Islet of Langerhans (tissue), 1 donor: ENCODE results near the gene ADCY9.
A peak's percentile ranks its signal among the peaks of the same experiment; 100 is the strongest.
"Not testable (repeated sequence)": the region's sequence is repeated elsewhere in the genome, so short reads cannot be mapped to it uniquely, and the experiment has no call there.

Experiments used
- FAIRE-seq: peaks from one replicate; lab custom pipeline; 2011; peaks lifted over from hg19 to GRCh38; lab: Jason Lieb, UNC

ADCY9 gene

DNA sequence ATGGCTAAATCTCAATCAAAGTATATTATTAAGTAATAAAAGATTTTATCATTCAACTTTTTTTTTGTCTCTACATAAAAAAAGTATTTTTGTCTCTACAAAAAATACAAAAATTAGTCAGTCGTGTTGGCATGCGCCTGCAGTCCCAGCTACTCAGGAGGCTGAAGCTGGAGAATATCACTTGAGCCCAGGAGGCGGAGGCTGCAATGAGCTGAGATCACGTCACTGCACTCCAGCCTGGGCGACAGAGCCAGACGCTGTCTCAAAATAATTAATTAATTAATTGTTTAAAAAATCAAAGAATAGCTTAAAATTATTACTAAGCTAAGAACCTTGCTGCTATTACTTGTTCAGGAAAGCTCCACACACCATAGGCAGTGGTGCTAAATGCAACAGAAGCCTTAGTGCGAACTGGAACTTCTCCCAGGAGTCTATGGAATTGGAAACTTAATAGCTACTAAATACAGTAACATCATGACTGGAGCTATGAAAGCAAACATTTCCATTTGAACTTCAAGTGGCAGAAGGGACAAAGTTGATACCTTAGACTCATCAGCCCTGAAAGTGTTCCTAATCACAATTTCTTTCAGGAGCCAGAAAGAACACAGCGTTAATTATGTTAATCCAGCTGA lies 22.6 kb downstream of the ADCY9 start:
- peak; percentile 88 for FAIRE-seq

DNA sequence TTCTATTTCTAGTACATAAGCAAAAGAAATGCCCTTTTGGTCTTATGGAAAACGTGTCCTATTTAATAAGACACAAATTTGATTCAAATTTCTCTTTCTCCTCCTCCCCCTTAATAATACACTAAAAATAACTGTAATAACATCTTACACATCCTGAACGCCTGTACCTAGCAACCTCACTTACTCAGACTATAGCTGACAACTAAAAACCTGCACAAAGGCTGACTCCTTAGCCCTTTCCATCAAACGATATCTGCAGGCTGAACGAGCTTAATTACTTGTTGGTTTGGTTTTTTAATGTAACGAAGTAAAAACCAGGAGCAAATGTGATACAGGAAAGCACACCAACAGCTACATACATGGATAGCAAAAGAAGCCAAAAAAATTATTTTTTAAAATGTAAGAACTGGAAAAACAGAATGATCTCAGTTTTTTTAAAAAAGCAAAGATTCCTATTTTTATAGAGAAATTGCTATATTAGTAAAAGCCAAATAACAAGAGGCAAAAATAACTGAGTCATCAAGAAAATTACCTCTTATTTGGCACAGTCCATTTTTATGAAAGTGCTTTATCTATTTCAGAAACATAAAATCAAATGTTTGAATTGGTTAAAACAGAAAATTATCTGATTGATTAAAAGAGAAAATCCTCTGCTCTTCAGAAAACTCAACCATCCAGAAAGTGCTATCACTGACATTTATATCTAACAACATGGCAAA lies 23.5 kb downstream of the ADCY9 start:
- FAIRE-seq, result peak; percentile 81

DNA sequence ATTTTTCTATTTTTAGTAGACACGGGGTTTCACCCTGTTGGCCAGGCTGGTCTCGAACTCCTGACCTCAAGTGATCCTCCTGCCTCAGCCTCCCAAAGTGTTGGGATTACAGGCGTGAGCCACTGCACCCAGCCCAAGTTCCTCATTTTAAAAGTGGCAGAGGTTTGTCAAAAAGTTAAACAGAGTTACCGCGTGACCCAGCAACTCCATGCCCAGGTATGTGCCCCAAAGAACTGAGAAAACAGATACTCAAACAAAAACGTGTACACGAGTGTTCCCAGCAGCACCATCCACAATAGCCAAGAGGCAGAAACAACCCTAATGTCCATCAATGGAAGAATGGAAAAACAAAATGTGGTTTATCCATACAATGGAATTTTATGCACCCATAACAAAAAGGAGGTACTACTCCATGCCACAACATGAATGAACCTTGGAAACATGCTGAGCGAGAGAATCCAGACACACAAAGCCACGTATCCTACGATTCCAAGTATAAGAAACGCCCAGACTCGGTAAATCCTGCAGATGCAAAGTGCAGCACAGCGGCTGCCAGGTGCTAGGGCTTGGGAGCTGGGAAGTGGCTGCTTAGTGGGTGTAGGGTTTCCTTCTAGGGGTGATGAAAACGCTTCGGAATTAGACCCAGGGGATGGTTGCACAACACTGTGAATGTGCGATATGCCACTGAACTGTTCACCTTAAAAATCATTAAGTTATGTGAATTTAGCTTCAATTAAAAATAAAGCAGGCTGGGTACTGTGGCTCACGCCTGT lies 24.8 kb downstream of the ADCY9 start:
- FAIRE-seq, result no peak

DNA sequence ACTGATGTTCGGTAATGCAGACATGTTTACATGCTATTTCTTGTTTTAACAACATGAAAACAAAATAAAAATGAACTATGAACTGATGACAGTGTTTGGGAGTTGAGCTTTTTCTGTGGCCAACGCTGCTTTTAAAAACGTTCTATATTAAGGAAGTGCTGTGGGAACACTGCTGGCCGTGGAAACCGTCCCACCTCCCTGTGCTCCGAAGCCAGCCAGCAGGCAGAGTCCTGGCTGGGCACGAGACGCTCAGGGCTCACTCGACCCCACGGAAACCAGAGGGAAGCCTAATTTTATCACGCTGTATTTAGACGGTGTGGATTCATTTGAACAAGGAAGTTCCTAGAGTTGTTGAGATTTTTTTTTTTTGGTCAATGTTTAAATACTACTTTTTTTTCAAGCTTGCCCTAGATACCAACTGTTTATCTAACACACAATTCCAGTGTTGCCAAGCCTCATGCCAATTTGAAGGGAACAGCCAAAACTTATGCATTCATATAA lies 25.8 kb downstream of the ADCY9 start:
- FAIRE-seq, result no peak

DNA sequence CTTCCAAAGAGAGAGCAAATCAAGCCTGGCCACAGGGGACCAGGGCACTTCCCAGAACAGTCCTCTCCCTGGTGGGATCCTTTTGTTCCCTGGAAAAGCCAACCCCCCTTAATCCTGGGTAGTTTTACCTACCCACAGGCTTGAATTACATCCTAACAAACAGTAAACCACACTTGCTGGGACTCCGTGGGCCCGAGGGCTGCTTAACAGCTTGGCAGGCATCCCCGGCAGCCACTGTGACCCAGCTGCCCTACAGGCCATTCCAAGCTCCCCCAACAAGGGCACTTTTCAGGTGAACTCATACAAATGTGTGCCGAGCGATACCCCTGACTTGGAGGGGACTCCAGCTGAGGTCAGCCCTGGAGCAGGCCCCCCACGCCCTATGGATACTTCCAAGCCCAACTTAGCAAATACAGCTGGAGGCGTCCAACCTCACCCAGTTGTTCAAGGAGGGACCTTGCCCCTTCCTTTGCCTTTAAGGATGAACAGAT lies 26.4 kb downstream of the ADCY9 start:
- FAIRE-seq, result no peak

DNA sequence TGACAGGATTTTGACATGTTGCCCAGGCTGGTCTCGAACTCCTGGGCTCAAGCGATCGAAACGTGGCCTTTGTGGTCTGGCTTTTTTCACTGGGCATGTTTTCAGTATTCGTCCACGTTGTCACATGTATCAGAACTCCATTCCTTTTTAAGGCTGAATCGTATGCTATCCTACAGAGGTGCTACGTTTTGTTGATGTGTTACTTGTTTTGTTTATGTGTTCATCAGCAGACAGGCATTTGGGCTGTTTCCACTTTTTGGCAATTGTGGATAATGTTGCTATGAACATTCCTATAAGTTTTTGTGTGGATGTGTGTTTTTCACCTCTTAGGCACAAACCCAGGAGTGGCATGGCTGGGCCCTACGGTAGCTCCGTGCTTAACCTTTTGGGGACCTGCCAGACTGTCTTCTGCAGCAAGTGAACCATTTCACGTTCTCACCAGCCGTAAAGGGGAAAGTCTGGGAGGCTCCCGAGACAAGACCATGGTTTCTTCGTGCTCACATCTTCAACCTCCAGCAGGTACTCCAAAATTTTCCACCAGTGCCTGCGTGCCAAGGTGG lies 26.9 kb downstream of the ADCY9 start:
- FAIRE-seq, result no peak

DNA sequence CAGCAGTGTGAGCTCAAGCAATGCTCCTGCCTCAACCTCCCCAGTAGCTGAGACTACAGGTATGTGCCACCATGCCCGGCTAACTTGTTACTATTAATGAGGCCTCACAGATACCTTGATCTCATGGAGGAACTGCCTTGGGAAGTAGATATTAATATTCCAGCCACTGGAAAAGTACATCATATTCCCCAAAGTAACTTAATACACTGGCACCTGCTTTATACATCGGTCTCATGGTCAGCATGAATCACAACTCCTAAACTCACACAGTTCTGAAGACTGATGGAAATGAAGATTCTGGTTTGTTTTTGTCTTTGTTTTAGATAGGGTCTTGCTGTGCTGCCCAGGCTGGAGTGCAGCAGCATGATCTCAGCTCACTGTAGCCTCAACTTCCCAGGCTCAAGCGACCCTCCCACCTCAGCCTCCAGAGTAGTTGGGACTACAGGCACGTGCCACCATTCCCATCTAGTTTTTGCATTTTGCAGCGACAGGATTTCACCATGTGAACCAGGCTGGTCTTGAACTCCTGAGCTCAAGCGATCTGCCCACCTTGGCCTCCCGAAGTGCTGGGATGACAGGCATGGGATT lies 28.2 kb downstream of the ADCY9 start:
- FAIRE-seq, result no peak

DNA sequence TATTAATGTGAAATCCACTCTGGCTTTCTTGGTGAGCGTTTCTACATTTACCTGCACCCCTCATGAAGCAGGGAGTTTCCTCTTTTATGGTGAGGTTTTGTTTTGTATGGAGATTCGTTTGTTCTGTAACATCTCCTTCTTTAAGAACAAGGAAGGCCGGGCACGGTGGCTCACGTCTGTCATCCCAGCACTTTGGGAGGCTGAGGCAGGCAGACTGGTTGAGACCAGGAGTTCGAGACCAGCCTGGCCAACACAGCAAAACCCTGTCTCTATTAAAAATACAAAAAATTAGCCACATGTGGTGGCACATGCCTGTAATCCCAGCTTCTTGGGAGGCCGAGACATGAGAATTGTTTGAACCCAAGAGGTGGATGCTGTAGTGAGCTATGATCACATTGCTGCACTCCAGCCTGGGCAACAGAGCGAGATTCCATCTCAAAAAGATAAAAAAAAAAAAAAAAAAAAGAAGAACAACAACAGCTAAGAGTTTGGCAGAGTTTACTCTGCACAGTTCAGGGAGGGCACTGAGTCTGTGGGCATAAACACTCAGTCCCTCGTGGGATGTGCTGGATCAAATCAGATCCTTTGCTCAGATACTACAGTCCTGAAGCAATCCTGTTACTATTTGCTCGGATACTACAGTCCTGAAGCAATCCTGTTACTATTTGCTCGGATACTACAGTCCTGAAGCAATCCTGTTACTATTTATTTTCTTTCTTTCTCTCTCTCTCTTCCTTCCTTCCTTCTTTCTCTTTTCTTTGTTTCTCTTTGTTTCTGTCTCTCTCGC lies 28.9 kb downstream of the ADCY9 start:
- FAIRE-seq, result peak; percentile 30

DNA sequence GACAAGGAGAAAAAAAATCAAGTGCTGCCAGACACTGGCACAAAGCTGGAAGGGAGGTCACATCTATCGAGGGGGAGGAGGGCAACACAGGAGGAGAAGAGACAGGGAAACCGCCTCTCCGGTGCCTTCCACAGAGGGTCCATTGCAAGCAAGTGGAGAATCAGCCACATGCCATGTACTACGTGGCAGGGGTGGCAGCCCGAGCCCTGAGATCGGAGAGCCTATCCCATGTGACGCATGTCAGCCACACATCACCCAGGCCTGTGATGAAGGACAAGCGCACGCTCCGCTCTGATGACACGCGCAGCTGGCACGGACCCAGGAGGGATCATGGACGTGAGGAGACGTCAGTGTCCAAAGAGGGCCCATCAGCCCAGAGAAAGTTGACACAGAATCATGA lies 30.1 kb downstream of the ADCY9 start:
- FAIRE-seq, result no peak

DNA sequence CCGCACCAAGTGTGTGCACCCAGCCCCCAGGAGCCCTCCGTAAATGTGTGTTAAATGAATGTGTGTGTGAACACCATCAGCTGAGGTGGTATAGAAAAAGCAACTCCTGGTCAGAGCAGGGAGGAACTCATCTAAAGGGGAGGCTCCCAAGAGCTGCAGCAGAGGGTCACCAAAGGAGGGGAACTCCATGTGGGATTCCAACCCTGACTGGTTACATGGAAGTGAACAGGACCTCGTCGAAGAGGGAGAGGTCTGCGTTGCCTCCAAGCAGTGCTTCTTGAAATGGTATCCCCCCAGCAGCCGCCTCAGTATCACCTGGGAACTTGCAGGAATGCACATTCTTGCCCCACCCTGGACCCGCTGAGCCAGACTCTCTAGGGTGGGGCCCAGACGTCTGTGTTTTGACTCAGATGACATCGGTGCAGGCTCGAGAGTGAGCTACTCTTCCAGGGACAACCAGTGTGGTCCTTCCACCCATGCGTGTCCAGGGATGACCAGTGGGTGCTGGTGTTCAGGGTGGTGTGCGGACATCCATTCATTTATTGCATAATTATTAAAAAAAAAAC lies 30.8 kb downstream of the ADCY9 start:
- FAIRE-seq, result no peak

DNA sequence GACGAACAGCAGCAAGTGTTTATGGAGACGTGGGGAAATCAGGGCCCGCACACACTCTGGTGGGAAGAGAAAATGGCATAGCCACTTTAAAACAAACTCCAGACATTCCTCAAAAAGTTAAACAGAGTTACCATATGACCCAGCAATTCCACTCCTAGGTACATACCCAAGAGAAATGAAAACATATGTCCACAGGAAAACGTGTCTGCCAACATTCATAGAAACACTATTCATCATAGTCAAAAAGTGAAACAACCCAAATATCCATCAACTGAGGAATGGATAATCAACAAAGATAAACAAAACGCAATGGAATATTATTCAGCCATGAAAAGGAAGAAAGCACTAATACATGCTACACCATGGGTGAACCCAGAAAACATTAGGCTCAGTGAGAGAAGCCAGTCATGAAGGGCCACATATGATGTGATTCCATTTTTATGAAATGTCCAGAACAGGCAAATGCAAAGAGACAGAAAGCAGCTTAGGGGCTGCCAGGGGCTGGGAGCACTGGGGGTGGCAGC lies 32.8 kb downstream of the ADCY9 start:
- FAIRE-seq, result no peak

DNA sequence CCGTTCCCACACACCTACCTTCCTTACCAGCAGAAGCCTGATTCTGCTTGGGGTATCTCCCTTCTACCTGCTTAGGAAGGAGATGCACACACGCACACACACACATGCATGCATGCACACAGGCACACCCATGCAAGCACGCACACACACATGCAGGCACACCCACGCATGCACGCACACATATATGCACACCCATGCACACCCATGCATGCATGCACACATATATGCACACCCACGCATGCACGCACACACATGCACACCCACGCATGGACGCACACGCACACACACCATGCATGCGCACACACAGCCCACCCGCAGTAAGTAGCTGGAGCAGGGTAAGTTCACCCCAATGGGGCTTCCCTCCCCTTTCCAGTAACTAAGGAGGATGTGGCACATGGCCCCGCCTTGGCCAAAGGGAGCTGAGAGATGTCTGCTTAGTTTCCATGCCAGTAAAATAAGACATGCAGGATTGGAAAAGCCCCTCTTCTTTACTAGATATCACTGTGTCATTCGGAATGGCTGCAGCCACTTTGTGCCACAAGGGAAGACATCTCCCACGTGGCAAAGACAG lies 33.7 kb downstream of the ADCY9 start:
- no peak for FAIRE-seq

DNA sequence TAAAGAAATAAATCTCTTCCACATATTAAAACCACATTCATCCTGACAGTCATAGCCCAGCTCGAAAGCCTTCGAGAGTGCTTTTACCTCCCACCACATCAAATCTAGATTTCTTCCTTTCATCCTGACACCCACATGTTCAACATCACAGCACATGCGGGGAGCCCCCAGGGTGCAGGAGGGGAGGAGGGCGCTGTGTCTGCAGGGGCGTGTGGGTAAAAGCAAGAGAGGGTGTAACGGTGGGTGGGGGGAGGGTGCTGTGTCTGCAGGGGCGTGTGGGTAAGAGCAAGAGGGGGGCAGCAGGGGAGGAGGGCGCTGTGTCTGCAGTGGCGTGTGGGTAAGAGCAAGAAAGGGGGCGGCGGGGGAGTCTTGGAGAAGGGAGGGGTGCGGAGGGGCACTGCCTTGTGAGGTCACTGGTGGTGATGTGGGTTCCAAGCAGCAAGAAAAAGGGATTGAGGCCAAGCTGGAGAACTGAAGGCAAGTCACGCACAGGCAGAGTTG lies 34.7 kb downstream of the ADCY9 start:
- FAIRE-seq, result no peak

DNA sequence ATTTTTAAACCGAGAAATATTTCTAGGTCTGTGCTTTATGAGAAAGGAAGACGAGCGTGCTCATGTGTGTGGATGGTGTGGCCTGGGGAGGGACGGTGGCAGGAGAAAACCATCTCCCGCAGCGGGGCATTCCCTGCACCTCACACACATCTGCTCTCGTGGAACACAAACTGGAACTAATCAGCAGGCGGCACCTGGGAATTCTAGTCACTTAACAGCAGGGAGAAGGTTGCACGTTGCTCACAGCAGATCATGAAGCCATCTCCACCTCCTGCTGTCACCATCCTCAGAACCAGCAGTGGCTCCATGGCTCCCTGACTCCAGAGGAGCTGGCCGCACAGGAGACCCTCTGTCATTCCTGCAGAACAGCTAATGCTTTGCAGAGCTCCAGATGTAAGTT lies 35.2 kb downstream of the ADCY9 start:
- no peak for FAIRE-seq

DNA sequence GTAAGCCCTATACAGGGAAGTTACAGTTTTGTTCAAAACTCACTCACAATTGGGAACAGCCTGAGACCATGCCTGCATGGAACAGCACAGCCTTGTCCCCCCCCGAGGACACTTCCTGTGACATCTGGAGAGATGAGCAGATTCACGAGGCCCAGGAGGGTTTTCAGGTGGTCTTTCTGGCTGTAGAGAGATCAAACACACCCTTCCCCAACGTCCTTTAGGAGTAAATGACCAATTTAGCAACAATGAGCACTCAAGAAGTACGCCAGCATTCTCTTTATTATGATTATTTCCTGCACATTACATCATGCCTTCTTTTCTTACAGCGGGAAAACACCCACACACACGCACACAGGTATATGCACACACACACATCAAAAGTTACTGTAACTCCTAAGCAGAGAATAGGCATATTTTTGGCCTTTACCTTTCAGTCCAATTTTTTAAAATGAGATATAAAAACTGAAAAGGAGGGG lies 39.0 kb downstream of the ADCY9 start:
- no peak for FAIRE-seq

DNA sequence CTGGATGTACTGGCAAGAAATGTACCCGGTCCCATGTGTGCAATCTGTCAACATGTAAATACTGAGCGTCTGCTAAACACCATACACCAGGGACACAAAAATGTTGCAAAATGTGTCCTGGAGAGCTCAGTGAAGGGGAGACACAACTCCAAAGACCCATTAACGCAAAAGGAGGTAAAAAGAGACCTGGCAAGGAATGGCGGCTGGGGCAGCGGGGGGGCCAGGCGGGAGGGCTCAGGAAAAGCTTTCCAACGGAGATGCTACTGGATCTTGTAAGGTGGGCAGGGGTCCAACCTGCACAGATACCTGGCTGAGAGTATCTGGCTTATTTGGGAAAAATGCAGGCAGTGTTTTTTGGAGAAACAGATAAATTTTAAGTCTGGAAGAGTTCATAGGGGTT lies 40.7 kb downstream of the ADCY9 start:
- no peak for FAIRE-seq

DNA sequence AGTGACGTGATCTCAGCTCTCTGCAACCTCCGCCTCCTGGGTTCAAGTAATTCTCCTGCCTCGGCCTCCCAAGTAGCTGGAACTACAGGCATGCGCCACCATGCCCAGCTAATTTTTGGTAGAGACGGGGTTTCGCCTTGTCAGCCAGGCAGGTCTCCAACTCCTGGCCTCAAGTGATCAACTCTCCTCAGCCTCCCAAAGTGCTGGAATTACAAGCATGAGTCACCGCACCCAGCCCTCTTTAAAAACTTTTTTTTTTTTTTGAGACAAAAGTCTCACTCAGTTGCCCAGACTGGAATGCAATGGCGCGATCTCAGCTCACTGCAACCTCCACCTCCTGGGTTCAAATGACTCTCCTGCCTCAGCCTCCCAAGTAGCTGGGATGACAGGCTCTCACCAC lies 43.1 kb downstream of the ADCY9 start:
- not testable (repeated sequence) for FAIRE-seq

DNA sequence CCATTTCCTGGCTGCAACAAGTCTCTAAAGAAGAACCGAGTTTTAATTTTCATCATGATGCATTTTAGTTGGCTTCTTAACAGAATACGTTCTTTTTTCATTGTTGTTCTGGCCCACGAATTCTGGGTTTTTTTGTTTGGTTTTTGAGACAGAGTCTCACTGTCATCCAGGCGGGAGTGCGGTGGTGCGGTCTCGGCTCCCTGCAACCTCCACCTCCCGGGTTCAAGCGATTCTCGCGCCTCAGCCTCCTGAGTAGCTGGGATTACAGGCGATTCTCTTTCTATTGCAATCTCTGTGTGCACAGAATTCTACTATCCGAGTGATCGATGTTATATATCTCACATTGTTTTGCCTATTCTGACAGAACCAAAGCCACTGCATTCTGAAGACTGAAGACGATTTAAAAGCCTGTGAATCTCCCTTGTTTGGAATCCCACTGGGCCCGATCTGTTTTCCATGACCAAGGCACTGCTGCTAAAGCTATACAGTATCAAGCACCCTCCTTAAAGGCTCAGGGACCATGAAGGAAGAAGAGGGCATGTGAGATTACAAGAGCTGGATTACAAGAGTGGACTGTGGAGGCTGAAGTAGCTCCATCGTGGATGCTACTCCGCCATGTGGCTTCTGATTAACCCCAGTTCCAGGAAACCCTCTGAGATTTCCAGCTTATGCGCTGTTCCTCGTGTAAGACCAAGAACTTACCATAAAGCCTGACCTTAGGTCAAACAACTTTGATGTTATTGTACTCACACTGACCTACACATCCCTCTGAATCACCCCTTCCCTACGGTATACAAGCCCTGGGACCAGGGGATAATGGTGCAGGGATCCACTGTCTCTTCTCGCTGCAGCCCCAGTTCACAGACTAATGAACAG lies 44.3 kb downstream of the ADCY9 start:
- no peak for FAIRE-seq

DNA sequence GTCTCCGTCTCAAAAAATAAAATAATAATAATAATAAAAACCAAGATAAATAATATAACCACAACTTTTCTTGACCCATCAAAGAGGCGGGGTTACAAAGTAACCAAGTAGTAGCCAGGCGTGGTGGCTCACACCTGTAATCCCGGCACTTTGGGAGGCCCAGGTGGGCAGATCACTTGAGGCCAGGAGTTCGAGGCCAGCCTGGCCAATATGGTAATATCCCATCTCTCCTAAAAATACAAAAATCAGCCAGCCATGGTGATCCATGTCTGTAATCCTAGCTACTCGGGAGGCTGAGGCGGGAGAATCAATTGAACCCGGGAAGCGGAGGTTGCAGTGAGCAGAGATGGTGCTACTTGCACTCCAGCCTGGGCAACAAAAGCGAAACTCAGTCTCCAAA lies 45.3 kb downstream of the ADCY9 start:
- FAIRE-seq, result no peak
